CD4-positive, alpha-beta T cell treated with Interleukin-2 at 100 ng/mL for 4 hours (primary cell): Measurements from ENCODE around the gene ERO1A.

Experiments
- DNase-seq: peaks from one replicate; pipeline ENCODE4 v3.0.0-alpha.2; 2020; ENCODE audit warnings: low spot score

Gene ERO1A

DNA sequence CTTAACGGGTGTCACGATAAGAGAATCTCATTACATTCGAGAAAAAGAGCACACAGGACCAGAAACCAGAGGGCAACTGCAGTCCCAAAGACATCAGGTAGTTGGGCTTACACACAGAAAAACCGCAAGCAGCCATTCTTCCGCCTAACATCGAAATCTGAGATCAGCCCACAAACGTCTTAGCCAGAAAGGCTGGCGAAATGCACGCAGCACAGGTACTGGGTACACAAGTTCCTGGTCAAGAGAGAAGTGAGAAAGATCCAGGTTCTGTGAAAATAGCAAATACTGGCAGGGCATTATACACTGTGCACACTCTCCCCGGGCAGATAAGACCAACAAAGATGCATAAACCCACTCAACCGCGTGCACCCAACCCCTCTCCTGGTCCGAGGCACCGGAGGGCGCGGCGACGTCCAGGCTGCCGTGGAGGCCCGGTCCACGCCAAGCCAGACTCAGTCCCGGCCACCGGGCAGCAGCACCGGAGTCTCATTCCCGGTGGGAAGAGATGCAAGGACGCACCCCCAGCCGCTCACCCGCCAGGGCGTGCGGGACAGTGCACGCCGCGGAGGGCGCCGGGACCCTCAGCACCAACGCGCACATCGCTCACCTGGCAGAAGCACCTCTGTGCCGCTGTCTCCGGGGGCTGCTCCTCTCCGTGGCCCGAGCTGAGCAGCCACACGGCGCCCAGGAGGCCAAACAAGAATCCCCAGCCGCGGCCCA is 437 bp downstream of the ERO1A start:
- DNase-seq: peak; percentile 77

DNA sequence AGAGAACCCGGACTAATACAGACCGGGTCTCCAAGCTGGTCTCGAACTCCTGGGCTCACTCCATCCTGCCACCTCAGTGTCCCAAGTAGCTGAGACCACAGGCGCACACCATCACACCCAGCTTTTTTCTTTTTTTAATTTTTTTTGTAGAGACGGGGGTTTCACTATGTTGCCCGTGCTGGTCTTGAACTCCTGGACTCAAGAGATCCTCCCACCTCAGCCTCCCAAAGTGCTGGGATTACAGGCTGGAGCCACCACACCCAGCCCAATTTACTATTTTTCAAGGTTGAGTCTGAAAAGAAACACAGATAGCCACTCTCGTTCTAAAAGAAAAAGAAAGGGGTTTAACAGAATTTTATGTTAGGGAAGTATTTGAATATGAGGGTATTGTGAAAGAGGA is 1.8 kb downstream of the ERO1A start:
- DNase-seq: no peak

DNA sequence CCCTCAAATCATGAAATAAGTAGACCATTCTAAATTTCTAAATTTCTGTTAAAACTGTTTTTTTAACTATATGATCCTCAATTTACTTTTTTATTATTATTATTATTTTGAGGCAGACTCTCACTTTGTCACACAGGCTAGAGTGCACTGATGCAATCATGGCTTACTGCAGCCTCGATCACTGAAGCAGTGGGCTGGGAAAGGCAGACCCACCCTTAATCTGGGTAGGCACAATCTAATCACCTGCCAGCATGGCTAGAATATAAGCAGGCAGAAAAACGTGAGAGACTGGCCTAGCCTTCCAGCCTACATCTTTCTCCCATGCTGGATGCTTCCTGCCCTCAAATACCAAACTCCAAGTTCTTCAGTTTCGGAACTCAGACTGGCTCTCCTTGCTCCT is 2.3 kb downstream of the ERO1A start:
- DNase-seq: no peak

DNA sequence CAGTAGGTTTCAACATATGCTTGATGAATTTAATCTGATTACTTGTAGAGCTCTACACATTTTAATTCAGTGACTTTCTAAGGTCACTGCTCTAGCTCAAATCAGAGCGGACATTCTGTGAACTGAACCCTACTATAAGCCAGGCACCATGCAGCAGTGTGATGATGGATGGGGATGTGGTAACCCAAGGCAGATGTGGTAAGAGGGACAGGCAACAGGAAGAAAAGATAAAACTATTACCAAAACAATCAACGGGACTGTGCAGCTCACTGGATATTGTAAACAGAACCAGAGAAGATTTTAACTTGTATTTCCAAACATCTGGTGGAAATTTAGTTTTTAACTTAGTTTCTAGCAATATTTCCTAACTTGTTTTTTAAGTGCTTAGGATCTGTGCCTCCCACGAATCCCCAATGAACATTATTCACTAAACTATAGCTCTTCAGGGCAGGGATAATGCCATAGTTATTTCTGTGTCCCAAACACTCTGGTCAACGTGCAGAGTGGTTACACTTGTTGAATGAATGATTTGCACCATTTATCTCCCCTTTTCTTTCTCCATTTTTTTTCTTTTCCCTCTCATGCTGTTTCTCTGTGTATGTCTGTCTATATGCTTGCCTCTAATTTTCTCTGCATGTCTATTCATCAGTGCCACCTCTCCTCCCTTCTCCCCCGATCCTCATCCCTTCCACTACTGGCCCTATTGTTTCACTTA is 3.0 kb downstream of the ERO1A start:
- DNase-seq: peak; percentile 35

DNA sequence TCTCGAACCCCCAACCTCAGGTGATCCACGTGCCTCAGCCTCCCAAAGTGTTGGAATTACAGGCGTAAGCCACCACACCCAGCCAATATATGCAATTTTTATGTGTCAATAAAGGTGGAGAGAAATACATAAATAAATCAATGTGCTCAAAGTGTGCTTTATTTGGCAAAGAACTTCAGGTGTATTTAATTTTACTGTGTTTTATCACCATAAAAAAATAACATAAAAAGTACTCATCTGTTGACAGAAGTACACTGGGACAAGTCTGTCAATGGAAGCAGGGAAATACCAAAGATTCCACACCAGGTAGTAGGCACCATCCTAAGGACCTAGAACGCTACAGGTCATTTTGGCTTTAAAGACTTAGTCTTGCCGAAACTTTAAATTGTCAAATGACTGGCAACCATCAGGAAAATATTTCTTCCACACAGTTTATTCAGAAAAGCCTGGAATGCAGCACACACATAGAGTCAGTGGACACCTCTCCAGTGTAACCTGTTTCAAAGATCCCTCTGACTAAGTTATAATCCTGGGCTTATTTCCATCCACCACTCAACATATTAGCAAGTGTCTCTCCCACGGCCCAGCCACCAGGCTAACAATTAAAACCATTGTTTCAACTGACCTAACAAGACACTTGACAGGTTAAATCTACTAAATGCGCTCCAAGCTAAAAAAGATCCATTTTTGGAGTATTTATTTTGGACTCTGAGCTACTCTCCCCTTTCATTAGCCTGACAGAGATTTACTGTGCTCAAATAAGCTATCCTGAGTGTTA is 4.2 kb downstream of the ERO1A start:
- no peak for DNase-seq

DNA sequence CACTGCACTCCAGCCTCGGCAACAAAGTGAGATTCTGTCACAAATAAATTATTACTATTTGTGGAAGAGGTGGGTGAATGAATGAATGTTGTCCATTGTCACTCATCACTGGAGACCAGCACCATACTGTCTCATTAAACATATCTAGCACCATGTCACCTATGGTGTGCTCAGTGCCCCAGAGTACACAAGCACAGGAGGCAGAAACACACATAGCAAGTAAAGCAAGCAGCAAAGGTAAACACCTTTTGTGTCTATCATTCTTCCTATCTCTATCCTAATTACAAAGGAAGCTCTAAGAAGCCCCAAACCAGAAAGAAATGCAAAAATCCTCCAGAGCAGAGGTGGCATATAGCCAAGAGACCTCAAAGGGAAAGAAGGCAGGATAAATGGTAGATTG is 9.2 kb downstream of the ERO1A start:
- no peak for DNase-seq

DNA sequence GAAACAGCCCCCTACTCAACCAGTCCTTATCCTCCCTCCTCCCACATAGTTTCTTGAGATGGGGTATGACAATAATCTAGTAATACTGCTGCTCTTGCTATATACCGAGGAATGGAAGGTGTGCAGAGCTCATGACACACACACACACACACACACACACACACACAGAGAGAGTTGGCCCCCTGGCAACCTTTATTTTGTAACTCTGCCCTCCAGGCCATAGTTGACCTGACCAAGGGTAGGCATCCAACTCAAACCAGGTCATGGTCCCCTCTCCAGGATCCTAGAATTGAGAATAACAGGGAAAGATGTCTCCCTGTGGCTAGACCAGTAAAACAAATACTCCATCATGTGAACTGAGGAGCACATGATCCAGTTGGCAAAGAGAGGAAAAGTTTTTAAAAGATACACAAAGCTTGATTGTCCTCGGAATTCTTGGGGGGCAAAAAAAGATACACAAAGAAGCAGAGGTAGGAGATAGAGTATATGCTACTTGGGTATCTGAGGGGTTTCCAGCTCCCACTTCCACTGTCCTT is 11.3 kb downstream of the ERO1A start:
- DNase-seq: no peak

DNA sequence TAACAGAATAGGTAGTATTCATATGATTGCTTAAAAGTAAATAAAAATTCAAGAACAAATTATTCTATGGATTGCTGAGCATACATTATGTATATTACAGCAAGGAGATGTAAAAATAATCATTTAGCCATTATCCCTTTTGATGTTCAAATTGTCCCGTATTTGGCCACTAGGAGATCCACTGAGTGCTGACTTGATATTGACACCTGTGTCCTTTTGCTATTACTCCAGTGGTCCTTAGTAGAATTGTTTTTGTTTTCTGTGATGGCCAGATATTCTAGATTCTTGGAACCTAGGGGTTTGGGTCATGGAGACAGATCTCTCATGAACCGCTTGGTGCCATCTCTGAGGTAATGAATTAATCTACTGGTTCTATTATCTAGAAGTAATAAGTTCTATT is 16.8 kb downstream of the ERO1A start:
- DNase-seq: peak; percentile 13

DNA sequence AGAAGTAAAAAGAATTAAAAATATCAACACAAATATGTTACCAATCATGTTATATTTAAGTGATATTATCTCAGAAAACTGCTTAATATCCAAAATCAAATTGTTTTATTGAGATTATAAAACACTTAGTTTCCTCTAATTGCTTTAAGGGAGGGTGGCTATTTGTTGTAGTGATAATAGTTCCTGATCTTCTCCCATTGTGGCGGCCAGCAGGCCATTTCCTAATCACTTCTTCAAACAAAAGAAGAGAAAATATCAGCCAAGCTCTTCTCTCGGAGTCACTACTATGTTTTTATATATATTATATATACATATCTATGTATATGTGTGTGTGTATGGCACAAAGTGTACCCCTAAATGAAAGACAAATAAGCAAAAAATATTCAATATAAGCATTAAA is 31.5 kb downstream of the ERO1A start:
- DNase-seq: no peak

DNA sequence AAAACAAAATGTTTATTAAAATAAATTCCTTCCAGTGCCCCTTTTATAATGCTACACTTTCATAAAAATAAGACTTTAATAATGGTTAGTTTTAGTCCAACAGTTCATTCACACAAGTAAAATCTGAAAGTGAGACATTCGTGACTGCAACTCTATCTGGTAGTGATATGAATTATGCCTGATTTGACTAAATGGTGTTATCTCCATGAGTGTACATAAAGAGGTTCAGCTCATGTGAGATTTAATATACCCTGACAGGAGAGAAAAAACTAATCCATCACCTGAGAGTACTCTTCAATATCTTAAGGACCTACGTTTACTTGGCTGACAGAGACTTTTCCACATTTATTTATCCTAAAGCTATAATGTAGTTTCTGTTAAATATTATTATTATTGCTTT is 34.0 kb downstream of the ERO1A start:
- DNase-seq: no peak

DNA sequence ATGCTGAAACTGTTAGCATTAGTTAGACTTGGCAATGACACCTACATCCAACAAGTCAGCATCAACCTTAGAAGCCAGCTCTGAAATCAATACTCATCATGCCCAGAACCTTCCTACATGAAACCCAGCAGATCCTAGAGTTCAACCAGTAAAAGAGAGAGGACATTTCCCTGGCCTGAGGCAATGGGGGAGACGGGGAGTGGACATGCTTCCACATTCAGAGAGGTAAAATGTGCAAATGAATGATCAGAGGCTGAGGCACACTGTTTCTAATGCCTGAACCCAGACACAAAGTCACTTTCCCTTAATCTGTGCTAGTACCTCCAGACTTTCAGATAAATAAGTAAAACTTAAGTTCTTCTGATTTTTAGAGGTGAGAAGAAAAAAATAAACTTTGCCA is 34.5 kb downstream of the ERO1A start:
- no peak for DNase-seq

DNA sequence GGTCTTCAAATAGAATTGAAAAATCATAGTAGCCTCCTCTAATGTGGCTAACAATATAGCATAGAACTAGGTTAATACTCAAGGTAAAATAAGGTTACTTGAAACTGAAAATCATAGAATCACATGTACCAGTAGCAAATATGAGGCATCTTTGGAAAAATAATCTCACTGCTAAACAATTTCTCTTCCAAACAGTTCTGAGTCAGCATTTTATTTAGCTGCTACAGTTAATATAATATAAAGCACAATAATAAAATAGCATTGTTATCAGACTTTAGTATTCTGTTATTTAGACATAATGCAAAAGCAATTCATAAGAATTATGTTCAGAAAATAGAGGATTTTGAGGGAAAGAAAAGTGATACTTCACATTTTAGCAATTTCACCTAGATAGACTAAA is 35.0 kb downstream of the ERO1A start:
- no peak for DNase-seq

DNA sequence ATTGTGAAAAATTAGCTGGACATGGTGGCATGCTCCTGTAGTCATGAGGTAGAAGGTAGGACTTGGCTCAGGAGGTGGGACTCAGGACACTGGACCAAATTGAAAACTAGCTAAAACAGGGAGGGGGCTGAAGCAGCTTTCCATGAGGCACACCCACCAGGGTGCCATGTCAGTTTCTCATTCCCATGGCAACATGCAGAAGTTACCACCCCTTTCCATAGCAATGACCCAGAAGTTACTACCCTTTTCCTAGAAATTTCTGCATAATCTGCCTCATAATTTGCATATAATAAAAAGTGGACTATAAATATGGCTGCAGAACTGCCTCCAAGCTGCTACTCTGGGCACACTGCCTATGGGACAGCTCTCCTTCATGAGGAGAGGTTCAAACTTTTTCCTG is 38.5 kb downstream of the ERO1A start:
- no peak for DNase-seq

DNA sequence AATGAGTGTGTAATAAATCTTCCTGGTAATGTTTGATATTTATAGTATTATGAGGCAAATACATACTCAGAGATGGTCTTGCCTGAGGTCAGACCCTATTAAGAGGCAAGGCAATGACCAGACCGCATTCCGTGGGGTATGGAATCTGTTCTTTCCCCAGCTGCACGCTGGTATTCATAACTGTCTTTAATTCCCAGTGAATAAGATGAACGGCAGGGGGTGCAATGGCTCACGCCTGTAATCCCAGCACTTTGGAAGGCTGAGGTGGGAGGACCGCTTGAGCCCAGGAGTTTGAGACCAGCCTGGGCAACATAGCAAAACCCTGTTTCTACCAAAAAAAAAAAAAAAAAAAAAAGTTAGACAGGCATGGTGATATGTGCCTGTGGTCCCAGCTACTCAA is 44.6 kb downstream of the ERO1A start:
- DNase-seq: no peak

DNA sequence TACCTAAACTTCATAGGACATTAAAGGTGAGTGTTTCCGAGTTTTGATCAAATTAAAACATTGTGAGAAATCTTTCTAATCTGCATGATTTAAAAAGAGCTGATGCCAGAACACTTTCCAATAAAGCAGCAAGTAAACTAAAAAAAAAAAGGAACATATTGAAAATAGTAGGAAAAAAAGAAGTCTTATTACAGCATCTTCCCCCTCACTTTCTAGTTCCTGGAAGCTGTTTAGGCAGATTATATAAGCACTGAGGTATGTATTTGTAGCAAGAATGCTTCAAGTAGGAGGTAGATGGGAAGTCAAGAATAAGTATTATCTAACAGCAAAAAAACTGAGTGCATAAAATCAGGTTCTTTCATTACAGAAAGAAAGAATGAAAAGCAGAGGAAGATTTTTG is 45.8 kb downstream of the ERO1A start:
- no peak for DNase-seq

DNA sequence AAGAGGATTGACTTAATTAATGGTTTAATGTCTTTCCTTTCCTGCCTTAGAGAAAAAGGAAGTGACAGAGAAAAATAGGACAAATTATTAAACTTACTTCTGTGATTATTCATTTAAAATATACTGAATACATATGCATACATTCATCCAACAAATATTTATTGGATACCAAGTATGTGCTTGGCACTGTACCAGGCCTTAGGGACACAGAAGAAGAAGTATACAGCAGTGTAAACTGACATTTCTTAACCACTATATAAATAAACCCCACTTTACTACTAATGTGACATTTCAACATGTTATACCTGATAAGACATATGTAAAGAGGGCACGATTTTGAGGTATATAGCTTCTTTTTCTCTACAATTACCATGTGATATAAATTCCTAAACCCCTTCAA is 53.6 kb downstream of the ERO1A start:
- no peak for DNase-seq

DNA sequence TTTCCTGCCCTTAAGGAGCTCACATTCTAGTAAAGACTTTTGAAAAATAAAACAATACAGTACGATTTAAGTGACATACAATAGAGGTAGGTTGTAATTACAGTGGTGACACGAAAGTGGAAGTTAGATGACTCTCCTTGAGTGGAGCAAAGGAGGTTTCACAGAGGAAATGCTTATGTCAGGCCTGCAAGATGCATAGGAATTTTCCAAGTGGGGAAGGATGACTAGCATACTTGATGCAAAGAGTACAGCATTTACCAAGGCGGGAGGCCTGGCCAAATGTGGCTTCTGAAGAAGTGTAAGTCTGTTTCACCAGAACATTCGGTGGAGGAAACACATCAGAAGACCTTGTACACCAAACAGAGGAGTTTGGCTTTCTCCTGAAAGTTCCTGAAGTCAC is 55.2 kb downstream of the ERO1A start:
- DNase-seq: no peak

DNA sequence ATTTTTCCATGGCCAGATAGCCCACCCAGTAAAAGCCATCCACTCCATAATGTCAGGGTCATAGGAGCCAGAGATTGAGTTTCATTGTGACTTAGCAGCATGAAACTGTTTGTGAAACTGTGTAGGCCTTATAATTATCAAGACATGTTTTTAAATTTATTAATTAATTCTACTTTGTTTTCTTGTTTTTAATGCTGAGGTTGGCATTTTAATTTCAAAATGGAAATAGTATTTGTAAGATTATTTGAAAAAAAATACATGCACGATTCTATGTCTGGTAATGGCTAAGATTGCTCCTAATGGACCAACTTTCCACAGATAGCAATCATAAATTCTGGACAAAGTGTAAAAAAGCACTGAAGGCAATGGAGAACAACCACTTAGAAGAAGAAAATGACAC is 75.7 kb downstream of the ERO1A start:
- no peak for DNase-seq

DNA sequence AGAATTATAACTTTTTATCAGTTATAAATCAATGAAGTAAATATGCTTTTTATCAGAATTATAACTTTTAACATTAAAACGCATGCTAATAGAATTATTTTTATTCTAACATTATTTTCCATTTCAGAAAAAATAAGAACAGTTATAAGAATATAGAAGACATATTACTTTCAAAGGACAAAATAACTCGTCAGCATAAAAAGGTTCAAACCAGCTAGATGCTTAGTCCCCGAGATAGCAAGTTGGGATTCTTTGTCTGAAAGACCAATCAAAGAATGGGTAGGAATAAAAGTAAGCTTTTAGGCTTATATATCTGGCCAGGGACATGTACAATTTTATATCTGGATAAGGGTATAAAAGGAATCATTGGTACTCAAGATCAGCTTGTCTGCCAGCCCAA is 76.8 kb downstream of the ERO1A start:
- DNase-seq: no peak

DNA sequence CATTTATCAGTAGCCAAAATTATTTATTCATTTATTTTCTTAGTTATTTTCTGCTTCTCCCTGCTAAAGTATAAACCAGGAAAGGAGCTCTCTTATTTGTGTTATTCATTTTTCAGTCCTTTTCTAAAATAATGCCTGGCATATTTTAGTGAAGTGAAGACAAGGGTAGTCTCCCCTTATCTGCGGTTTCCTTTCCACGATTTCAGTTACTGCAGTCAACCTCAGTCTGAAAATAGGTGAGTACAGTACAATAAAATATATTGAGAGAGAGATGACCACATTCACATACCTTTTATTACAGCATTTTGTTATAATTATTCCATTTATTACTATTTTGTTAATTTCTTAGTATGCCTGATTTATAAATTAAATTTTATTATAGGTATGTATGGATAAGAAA is 85.2 kb downstream of the ERO1A start:
- DNase-seq: no peak

DNA sequence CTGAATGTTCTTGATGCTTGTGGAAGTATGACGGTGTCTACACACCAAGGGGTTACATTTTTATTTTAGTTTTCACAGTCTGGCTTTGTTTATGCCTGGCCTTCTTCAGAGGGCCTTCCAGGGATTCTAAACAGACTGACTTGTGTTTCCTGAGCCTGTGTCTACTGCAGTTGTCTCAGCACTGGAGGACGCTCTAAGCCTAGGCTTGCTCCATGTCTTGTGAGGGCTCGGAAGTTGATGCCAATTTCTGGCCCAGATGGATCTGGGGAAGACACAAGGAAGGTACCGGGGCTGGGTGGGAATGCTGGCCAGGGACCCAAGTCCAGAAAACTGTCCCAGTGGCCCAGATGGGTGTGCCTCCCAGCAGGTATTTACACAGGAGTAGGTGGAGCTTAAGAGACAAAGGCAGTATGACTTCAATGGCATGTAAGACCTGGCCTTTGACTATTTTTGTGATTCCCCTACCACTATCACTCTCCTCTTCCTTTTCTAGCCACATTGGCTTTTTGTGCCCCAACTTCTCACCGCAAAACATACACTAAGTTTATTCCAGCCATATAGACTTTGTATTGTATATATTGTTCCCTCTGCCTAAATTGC is 85.8 kb downstream of the ERO1A start:
- no peak for DNase-seq

DNA sequence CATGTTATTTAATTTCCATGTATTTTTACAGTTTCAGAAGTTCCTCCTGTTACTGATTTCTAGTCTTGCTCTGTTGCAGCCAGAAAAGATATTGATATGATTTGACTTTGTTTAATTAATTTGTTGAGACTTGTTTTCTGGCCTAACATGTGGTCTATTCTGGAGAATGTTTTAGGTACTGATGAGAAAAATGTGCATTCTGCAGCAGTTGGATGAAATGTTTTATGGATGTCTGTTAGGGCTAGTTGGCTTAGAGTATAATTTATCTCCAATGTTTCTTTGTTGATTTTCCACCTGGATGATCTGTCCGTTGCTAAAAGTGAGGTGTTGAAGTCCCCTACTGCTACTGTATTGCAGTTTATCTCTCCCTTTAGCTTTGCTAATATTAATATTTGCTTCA is 88.3 kb downstream of the ERO1A start:
- DNase-seq: no peak

DNA sequence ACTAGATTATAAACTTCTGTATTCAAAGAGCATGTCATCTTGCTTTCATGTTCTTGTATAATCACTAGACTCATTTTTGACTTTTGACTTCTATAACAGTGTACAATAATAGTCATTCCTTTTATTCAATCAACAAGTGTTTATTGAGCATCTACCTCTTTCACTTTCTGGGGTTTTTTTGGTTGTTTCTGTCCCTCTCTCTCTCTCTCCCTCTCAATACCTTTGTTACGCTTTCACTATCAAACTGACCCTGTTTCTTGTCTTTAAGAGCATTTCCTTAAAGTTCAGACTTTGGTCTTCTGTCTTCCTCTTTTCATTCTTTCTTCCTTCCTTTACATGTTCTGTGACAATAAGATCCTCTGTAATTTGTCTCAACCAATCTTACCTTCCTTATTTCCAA is 93.2 kb downstream of the ERO1A start:
- no peak for DNase-seq
